TTC549 (cell line): ENCODE measurements around the gene ARHGEF3.

Experiments used
- FAIRE-seq: peaks from 2 replicates; lab custom pipeline; 2012; peaks lifted over from hg19 to GRCh38; lab: Jason Lieb, UNC

Gene ARHGEF3

GRCh38 chr3:56682462-56683121, 119.2 kb downstream of the ARHGEF3 start:
- FAIRE-seq = no peak

- FAIRE-seq = no peak
Observed at GRCh38 chr3:56681984-56682461, 119.7 kb downstream of the ARHGEF3 start.

DNA sequence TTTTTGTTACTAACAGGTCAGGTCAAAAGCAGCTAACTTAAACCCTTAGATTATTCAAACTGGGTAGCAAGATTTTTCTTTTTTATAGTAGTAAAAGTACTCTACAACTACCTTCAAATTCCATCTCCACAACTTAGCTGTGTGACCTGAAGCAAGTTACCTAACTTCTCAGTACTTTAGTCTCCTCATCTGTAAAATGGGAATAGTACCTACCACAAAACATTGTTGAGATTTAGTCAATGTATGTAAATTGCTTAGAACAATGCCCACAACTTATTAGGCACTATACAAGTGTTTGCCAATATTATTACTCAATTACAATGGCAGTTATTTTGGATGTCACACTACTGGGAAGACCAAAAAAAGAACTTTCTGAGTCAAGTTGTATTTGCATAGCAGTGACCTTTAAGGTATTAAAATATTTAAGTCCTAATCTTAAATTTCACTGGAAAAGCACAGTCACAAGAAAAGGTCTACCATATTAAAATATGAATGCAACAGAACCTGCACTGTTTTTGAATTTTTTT, 121.6 kb downstream of the ARHGEF3 start:
- no peak for FAIRE-seq
